GM21381 (cell line): ENCODE results near the gene GNG4.
"Not testable (repeated sequence)": the region's sequence is repeated elsewhere in the genome, so short reads cannot be mapped to it uniquely, and the experiment has no call there.

Experiments used
- ATAC-seq: cut with Tn5 transposase; IDR thresholded peaks from one replicate; pipeline ENCODE4 v1.9.1; 2021; ENCODE audit warnings: mild to moderate bottlenecking, moderate library complexity; ENCODE audit not compliant: unreplicated experiment

The GNG4 gene

DNA sequence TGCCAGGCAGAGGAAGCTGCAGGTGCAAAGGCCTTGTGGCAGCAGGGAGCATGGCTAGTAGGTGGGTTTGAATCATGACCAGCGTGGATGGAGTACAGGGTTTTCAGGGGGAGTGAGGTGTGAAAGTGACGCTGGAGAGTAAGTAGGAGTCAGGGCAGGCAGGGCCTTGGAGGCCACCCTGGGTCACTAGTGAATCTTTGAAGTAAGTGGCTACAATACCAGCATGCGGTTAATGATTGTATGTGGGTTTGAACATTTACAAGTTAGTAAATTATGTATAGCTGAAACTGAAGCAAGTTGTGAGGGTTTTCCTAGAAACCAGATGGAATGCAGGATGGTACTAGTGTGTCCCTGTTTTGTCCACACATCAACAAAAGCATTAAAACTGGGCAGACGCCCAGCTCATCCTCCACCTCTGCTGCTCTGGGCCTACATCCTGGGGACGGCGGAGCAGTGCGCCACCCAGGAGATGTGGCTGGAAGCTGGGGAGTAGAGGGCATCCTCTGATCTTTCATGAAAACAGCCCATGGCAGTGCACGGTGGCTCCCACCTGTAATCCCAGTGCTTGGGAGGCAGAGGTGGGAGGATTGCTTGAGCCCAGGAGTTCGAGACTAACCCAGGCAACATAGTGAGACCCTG, 104.2 kb downstream of the GNG4 start:
- no peak for ATAC-seq

DNA sequence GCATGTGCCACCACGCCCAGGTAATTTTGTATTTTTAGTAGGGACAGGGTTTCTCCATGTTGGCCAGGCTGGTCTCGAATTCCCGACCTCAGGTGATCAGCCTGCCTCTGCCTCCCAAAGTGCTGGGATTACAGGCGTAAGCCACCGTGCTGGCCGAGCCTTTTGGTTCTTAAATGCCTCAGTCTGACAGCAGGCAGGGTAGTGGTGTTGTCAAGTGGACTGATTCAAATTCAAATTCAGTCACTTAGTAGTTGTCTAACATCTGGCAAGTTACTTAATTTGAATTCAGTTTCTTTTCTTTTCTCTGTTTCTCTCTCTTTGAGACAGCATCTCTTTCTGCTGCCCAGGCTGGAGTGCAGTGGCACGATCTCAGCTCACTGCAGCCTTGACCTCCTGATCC, 106.7 kb downstream of the GNG4 start:
- not testable (repeated sequence) for ATAC-seq

DNA sequence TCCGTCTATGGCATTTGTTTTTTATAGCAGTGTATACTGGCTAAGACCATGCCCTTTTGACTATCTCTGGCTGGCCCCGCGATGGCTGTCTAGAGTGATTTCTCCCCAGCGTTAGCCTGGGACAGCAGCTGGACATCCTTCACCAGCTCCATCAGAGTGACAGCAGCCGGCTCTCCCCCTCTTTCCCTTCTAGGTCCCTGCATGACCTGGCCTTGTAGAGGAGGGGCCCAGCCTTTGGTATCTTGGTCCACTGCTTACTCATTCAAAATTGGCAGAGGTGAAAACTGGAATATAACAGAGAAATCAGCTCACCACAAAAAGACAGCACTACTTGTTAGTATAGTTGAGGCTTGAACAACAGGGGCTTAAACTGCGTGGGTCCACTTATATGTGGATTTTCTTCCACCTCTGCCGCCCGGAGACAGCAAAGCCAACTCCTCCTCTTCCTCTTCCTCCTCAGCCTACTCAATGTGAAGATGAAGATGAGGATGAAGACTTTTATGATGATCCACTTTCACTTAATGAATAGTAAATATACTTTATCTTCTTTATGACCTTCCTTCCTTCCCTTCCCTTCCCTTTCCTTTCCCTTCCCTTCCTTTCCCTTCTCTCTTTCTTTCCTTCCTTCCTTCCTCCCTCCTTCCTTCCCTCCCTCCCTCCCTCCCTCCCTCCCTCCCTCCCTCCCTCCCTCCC, 116.0 kb downstream of the GNG4 start:
- ATAC-seq, result no peak

DNA sequence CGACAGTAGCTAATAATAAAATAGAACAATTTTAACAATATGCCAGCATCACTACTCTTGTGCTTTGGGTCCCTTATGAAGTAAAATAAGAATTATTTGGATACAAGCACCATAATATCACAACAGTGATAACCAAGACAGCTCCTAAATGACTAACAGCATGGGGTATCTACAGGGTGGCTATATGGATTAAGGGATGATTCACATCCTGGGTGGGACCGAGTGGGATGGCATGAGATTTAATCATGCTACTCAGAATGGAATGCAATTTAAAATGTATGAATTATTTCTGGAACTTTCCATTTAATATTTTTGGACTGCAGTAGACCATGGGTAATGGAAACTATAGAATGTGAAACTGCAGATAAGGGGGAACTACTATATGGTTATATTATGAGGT, 117.2 kb downstream of the GNG4 start:
- no peak for ATAC-seq

DNA sequence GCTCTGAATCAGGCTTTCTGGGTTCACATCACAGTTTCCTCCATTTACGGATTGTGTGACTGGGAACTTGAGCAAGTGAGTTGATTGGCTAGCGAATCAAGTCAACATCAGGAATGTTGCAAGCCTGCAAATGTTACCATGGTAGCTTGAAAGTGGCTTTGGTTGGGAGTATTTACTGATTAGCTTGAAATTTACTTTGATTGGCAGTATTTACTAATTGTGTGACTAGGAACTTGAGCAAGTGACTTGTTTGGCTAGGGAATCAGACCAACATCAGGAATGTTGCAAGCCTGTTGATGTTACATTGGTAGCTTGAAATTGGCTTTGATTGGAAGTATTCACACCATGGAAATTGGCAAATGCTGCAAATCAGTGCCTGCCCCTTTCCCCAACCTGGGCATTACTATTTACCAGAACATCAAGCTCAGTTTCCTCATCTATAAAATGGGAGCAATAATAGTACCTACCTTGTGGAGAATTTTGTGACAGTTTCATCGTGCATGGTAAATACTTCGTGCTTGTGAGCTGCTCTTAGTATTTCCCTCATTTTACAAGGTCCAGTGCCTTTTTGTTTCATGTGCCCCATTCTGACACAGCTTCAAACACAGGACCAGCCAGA, 122.3 kb downstream of the GNG4 start:
- no peak for ATAC-seq

DNA sequence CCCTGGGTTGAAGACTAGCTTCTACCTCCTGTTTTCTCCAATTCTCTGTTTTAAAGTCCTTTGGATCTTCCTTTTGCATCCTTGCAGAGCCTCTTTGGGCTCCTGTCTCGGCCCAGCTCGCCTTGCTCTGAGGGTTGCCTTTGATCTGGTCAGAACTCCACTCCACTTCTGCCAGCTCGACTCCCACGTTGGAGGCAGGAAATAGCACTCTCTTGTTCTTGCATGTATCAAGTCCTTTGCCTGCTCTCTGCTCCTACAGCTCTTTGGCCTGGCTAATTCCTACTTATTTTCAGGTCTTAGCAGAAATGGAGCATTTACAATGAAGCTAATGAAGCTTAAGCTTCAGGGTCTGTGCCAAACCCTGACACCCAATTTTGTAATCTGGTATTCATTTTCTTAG, 124.3 kb downstream of the GNG4 start:
- no peak for ATAC-seq

DNA sequence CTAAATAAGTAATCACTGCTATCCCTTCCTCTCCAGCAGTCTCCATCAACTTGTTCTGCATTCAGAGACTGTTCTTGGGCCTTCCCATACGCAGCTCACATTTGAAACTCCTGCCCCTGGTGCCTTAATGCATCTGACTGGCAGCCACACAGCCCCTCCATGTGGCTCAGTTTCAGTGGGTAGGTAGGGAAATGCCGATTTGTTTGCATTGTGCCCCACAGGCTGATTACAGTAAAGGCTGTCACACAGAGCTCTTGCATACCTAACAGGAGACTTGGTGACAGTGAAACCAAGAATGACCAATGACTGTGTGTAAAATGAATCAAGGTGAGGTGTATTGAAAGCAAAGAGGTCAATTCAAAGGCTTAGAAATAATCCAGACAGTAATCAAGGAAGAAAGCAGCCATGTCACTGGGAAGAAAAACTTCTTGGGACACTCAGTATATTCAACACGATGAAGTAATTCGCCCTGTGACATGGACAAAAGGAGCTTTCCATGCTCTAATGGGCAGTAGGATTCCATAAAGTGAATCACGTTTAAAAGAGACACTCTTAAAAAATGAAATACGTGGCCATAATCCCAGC, 132.6 kb downstream of the GNG4 start:
- no peak for ATAC-seq

DNA sequence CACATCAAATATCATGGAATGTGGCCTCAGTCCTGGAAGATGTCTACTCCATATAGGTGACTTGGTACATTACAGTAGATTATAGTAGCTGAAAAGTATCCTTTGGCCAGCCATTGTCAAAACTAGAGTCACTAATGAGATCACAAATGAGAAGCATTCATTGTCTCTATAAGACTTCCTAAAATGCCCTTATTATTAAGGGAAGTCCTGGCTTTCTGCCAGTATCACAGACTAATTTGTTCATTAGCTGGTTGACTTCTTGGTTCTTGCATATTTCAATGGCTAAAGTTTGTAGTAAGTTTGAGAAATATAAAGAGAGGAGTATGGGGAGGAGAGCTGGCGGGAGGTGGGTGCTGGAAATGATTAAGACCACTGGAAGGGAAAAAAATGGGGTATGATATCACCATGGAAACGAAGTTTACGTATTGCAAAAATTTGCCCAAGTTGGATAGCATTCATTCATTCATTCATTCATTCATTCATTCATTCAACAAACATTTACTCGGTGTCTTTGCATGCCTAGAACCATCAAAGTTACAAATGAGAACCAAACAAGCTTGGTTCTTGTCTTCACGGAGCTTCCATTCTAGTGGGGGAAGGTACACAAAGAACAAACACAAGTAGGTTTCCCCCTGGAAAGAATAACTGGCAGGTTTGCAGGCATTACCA, 133.6 kb downstream of the GNG4 start:
- ATAC-seq, result no peak

DNA sequence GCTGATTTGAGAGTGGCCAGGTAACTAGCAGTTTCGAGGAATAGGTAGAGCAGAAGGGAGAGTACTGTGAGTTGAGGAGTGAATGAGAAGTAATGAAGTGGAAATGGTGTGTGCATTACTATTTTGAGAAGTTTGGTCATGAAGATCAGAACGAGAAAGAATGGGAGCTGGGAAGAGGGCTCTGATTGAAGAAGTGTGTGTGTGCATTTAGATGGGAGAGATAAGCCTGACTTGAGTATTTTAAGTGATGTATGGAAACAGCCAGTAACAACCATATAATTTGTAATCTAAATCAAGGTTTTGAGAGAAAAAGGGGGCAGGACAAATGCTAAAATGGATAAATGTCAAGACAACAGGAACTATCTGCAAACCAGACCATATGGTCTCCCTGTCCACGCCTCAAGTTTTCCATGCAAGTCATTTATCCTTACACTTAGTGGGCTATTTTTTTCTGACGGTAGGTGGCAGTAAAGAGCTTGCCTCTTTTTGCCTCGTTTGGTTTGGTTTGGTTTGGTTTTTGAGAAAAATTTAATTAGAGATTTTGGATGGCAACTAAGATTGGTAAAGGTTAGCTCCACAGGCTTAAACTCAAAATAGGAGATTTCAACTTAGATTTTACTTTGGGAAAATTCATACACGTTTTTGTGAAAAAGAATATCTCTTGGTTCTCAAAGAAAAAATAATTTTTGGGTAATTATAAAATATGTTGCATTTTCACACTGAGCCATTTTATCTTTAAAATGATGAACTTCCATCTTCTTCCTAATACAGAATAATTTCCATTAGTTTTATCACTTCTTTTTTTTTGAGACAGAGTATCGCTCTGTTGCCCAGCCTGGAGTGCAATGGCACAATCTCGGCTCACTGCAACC, 135.9 kb downstream of the GNG4 start:
- ATAC-seq, result no peak

DNA sequence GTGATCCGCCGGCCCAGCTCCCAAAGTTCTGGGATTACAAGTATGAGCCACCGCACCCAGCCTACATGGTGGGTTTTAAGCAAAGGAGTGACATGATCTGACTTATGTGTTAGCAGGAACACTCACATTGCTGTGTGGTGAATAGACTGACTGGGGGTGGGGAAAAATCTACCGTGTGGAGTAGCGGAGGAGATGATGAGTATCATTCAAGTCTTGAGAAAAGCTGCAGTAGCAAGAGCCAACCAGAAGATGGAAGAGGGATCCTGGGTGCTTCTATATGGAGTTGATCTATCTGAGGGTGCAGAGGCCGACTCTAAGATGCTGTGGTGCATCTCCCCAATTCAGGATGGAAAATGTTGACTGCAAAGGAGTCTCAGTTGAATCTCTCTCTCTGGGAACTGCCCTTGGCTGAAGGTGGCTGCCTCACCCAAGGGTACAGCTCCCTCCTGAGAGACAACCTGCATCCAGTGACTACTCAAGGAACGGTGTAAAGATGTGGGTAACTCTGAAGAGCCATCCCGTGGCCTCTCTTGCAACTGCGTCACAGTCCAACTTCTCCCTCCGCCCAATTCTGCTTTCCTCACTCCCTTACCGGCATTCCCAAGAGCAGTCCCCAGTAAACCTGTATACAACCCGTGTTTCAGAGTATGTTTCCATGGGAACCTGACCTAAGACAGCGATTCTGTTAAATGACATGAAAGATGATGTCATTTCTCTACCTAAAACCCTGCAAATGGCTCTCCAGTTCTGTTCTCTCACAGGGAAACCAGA, 137.9 kb downstream of the GNG4 start:
- no peak for ATAC-seq

DNA sequence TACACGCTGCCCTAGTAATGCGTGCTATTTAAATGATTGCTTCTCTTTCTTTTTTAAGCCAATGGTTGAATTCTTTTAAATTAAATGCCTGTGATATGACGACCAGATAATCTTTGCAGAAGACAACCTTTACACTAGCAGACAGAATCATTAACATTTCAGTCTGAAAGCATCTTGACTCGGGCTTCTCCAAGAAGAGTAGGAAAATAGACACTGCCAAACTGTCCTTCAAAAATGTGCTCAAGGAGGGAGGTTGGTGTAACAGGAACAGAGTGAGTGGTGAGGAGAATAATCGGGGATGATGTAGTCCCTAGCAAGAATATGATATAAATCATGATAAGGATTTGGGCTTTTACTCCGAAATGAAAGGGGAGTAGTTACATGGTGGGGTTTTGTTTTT, 138.8 kb downstream of the GNG4 start:
- no peak for ATAC-seq

DNA sequence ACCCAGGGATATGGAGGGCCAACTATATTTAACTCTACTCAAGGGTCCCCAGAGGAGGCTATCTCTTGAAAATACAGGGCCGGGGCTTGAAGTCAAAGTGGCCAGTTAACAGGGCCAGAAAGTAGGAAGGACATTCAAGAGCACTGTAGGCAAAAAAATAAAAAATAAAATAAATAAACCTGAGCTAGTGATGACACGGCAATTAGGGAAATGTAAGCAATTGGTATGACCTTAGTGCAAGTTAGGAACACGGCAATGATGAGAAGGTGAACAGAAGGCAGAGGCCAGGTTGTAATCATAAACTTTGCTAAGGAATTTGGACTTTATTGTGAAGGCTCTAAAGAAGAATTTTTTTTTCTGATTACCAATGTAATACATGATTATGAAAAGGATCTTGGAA, 142.0 kb downstream of the GNG4 start:
- ATAC-seq, result no peak

DNA sequence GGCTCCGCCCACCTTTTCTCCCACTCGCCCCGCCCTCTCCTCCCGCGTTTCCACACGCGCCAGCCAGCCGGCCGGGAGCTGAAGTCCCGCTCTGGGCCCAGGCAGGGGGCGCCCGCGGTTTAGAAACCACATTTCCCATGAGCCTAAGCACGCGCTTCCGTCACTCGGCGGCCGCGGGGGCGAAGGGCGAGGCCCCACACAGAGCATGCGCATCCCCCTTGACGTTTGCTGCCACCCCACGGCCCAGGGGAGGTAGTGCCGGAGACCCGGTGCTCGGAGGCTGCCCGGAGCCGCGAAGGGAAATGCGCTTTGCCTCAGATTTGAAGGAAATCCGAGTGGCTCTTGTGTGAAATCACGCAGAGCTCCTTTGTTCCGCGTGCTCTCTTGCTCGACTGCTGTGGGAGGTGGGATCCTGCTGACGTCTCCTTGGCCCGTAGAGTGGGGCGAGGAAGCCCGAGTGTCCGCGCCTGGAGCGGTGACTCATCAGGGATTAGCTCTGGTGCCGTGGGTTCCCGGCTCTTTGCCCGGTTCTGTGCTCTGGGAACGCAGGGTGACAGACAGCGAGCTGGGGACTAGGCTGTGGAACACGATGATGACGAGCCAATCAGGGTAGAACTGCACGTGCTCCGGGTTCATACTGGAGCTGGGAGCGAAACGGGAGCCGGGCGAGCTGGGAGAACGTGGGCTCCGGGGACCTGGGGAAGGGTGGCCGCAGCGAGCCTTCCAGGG, 144.9 kb downstream of the GNG4 start:
- ATAC-seq, result peak; percentile 81

DNA sequence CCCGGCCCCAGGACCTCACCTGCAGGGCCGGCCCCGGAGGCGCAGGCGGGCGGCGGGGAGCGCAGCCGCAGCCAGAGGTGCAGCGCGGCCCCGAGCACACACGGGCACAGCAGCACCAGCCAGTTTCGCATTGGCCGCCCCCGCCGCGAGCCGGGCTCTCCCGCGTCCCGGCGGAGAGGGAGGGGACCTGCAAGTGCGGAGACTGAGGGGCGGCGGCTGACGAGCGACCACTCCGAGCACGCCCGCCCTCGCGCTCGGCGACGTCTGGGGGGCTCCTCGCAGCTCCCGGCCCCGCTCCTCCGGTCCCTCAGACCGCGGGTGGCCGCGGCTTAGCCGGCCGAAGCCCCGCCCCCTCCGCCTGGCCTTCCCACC, 145.5 kb downstream of the GNG4 start, which contains the start of gene B3GALNT2:
Gene B3GALNT2 (minus strand): TSS at position 331 of the 372 bp plus-strand sequence. CDS start 200 bp downstream, at position 131.
- peak; percentile 36 for ATAC-seq

DNA sequence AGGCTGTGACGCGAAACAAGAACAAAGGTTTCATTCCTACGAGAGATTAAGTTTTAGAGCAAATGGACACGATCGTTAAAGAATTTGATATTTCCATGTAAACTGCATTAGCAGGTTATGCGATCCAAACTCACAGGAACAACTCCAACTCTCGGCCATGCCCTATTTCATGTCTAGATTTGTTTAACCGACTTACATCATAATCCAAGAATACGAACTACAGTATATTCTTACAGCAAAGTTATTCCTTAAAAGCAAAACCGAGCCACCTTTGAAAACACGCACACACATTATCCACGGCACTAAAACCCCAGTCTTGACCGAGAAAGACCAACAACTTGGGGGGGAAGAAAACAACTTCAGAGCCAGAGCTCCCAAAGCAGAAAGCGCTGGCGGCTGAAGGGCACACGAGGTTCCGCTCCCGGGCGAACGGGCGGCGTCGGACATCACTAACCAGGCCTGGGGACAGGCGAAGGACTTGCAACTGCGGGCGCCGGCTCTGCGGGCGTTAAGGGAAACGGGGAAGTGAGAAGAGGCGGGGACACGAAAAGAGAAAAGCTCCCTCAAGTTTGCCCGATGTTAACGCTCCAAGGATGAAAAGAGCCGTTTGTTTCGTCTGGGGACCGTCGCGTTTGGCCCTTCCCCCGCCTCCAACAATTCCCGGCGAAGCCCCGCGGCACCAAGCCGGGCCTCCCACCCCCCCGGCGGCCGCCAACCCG, 146.0 kb downstream of the GNG4 start:
- ATAC-seq, result peak; percentile 3

DNA sequence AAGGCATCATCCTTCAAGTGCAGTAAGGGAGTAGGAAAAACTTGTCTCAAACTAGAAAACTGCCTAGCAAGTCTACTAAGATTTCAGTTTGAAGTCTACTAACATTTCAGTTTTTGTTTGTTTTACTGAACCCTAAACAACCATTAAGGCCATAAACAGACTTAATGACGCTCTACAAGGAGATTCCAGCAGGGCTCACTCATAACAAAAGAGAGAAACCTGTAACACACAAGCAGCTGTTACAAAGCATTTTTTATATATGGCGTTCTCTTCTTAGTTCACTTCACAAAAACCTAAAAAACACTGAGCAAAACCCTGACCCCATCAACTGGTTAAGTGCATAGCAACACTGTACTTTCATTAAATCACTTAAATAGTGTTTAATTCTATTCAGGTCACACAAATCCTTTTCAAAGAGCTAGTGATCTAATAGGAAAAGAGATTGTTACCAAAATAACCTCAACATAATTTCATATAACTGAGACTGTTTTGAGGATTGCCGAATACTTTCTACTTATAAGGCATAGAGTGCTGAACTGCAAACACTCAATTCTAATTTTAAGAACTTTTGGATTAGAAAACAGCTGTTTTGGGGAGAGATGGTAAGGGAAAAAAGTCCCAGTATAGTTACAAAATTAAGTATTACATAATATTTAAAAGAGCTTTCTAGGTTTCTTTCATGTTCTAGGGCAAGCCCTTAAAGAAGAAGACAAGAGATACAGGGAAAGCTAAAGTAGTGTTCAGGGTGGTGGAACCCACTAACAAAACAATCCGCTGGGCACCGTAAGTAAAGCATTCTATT, 146.8 kb downstream of the GNG4 start:
- no peak for ATAC-seq

DNA sequence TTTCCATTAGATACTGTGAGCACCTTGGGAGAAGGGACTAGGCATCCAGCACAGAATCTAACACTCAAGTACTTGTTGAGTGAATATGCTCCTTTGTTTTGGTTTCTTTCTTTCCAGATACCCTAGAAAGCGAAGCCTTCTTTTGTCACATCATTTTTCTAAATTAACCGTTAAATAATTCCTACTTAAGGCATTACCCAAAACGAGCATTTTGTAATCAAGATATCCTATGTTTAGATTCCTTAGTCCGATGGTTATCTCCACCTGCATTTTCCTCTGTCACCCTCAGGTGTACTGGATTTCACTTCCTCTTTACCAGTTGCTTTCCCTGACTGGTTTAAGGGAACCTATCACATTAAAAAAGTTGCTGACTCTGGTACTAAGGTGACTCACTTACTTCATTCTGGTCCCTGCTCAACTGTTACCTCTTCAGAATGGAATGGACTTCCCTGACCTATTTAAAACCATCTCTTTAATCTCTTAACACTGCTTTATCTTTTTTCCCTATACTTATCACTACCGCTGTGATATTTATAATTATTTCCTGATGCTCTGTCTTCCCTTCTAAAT, 148.5 kb downstream of the GNG4 start:
- ATAC-seq, result no peak
